Gastroesophageal sphincter (tissue), 4 donors: ENCODE measurements around the gene NFAM1. TPM values are rescaled to one million over a fixed set of nuclear protein-coding genes. Genes with fewer than 3 reads are reported as not detected.

Experiments used
- ATAC-seq: fragments of 150-250 bp; one replicate; pipeline ENCODE4 v1.9.1; 2016; ENCODE audit warnings: mild to moderate bottlenecking, moderate library complexity
- H3K27ac ChIP-seq, 4 donors: fragments of 200-600 bp; sonication (generic) in 3 of 4; 1 replicate in 3 of 4; 2 replicates in 1 of 4; pipeline ENCODE4 v1.5.1; 2016 to 2019
- H3K27me3 ChIP-seq: fragments of 200-600 bp; sonication (generic); one replicate; pipeline ENCODE4 v1.5.1; 2019
- H3K36me3 ChIP-seq, 2 donors: fragments of 200-600 bp; sonication (generic); one replicate each; pipeline ENCODE4 v1.5.1; 2019; ENCODE audit warnings: control low read depth in 1 of 2
- H3K4me1 ChIP-seq, 3 donors: fragments of 200-600 bp; sonication (generic); 1 replicate in 2 of 3; 2 replicates in 1 of 3; pipeline ENCODE4 v1.5.1; 2016 to 2019; ENCODE audit warnings: control low read depth in 2 of 3
- H3K4me3 ChIP-seq, 2 donors: fragments of 200-600 bp; sonication (generic); one replicate each; pipeline ENCODE4 v1.5.1; 2019; ENCODE audit warnings: mild to moderate bottlenecking in 1 of 2, moderate library complexity in 1 of 2
- H3K9me3 ChIP-seq, 3 donors: fragments of 200-600 bp; sonication (generic); one replicate each; pipeline ENCODE4 v1.5.1; 2017 to 2019; ENCODE audit warnings: control low read depth in 2 of 3
- EP300 ChIP-seq: sonication (generic); formaldehyde crosslinking; IDR thresholded peaks from one replicate; pipeline ENCODE4 v1.6.1; 2017; ENCODE audit warnings: antibody characterized with exemption, mild to moderate bottlenecking
- POLR2A ChIP-seq, 2 donors: fragments of 450-650 bp; IDR thresholded peaks; one replicate each; pipeline ENCODE4 v1.6.1; 2017; ENCODE audit warnings: antibody characterized with exemption in 2 of 2, mild to moderate bottlenecking in 2 of 2, moderate library complexity in 1 of 2
- POLR2AphosphoS5 ChIP-seq: sonication (generic); formaldehyde crosslinking; IDR thresholded peaks from one replicate; pipeline ENCODE4 v1.6.1; 2017; ENCODE audit warnings: antibody characterized with exemption
- WGBS, 2 donors: methylation state at CpG; one replicate each; pipeline ENCODE4 v1.1.5; 2018; ENCODE audit warnings: low coverage in 1 of 2; 5-methylcytosine and 5-hydroxymethylcytosine counted together
- total RNA-seq, 4 donors: library from RNA; depleted of rRNA; stranded (reverse); fragments of >200 nt; gene quantifications; one replicate each; pipeline ENCODE4 v1.1.0, GENCODE V29; 2016
- TF ChIP-seq, protein P1 (sequence below), 4 experiments: fragments of 200-600 bp in 2 of 4; fragments of 450-650 bp in 2 of 4; sonication (generic) in 1 of 4; IDR thresholded peaks; one replicate each; pipeline ENCODE4 v1.5.1; 2017 to 2019; ENCODE audit warnings: antibody characterized with exemption in 4 of 4, mild to moderate bottlenecking in 2 of 4, moderate library complexity in 2 of 4

NFAM1 gene
- total RNA-seq, 4 donors from 2014 or later, result 1.2 to 3.4 (median 2.7) TPM

DNA sequence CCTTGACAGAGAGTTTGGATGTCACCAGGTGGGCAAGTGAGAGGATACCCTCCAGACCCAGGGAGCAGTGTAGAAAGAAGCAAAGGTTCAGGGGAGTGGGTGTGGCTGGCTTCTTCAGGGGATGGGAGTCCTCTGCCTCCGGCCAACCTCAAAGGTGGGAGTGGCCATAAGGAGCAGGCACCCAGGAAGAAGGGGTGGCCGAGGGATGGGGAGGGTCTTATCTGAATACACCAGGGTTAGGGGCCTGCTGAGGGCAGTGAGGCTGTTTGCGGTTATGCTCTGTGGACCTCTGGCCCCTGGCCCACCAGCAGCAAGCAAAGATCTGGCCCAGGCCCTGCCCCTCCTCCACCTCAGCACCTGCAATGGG lies 6.2 kb downstream of the NFAM1 start:
- Histone ChIP-seq H3K27ac (no peak overlapping the region), H3K4me1 (no peaks in the 10 kb centered on the region), H3K27me3 (peaks cover 27% of the 10 kb centered on the region), H3K36me3 (no peaks in the 10 kb centered on the region), H3K4me3 (no peak overlapping the region), H3K9me3 (no peaks in the 10 kb centered on the region)
- TF ChIP-seq POLR2A (IDR thresholded peaks at IDR 0.05) (no peak), EP300 (no peak), POLR2AphosphoS5 (no peak)
- TF ChIP-seq, protein P1, sequence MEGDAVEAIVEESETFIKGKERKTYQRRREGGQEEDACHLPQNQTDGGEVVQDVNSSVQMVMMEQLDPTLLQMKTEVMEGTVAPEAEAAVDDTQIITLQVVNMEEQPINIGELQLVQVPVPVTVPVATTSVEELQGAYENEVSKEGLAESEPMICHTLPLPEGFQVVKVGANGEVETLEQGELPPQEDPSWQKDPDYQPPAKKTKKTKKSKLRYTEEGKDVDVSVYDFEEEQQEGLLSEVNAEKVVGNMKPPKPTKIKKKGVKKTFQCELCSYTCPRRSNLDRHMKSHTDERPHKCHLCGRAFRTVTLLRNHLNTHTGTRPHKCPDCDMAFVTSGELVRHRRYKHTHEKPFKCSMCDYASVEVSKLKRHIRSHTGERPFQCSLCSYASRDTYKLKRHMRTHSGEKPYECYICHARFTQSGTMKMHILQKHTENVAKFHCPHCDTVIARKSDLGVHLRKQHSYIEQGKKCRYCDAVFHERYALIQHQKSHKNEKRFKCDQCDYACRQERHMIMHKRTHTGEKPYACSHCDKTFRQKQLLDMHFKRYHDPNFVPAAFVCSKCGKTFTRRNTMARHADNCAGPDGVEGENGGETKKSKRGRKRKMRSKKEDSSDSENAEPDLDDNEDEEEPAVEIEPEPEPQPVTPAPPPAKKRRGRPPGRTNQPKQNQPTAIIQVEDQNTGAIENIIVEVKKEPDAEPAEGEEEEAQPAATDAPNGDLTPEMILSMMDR (IDR thresholded peaks at IDR 0.05), result no peak
- no peak for ATAC-seq
- 71 to 100% methylated on average over 1 to 2 of the region's 3 CpGs for WGBS, 2 donors

- no peak for ATAC-seq
- peaks cover 23% of the 10 kb centered on the region for H3K27me3 ChIP-seq
- no peaks in the 10 kb centered on the region for H3K4me1 ChIP-seq
- TF ChIP-seq, protein P1 (IDR thresholded peaks at IDR 0.05), result no peak
- TF ChIP-seq POLR2AphosphoS5 (no peak), EP300 (no peak), POLR2A (IDR thresholded peaks at IDR 0.05) (no peak)
- H3K27ac ChIP-seq, result no peak overlapping the region
- H3K9me3 ChIP-seq, result no peaks in the 10 kb centered on the region
- H3K4me3 ChIP-seq, result no peak overlapping the region
- WGBS, 2 donors, result 63 to 83% methylated on average over 8 to 9 of the region's 12 CpGs
- no peaks in the 10 kb centered on the region for H3K36me3 ChIP-seq
Measured at GRCh38 chr22:42425337-42425988, 6.7 kb downstream of the NFAM1 start.

- no peak overlapping the region for H3K4me3 ChIP-seq
- no peak overlapping the region for H3K27ac ChIP-seq
- no peaks in the 10 kb centered on the region for H3K36me3 ChIP-seq
- no peaks in the 10 kb centered on the region for H3K9me3 ChIP-seq
- WGBS, 2 donors, result 56 to 69% methylated on average over 3 to 4 of the region's 18 CpGs
- H3K27me3 ChIP-seq, result no peaks in the 10 kb centered on the region
- no peaks in the 10 kb centered on the region for H3K4me1 ChIP-seq
- no peak for ATAC-seq
- TF ChIP-seq, protein P1 (IDR thresholded peaks at IDR 0.05), result no peak
- TF ChIP-seq EP300, result no peak
- no peak for TF ChIP-seq POLR2A (IDR thresholded peaks at IDR 0.05)
- TF ChIP-seq POLR2AphosphoS5, result no peak
Measured at GRCh38 chr22:42419243-42419881, 12.8 kb downstream of the NFAM1 start.

GRCh38 chr22:42418811-42419242 lies 13.4 kb downstream of the NFAM1 start:
- H3K4me1 ChIP-seq, result no peaks in the 10 kb centered on the region
- H3K36me3 ChIP-seq, result no peaks in the 10 kb centered on the region
- no peaks in the 10 kb centered on the region for H3K27me3 ChIP-seq
- WGBS, 2 donors, result no CpG with 5 or more reads among the region's 12 CpGs
- no peak overlapping the region for H3K27ac ChIP-seq
- no peak overlapping the region for H3K4me3 ChIP-seq
- no peaks in the 10 kb centered on the region for H3K9me3 ChIP-seq
- TF ChIP-seq EP300 (no peak), POLR2AphosphoS5 (no peak), POLR2A (IDR thresholded peaks at IDR 0.05) (no peak)
- TF ChIP-seq, protein P1 (IDR thresholded peaks at IDR 0.05), result no peak
- ATAC-seq, result no peak
